WI38 (cell line): ENCODE results near the gene BIN1.

ENCODE experiments used
- H3K4me3 ChIP-seq: 2 replicates; pipeline ENCODE4 v1.5.1; 2011; ENCODE audit warnings: low read depth, mild to moderate bottlenecking, control low read depth, low read length
- CTCF ChIP-seq: IDR thresholded peaks from 2 replicates; pipeline ENCODE4 v1.5.1; 2012; ENCODE audit warnings: low read depth, mild to moderate bottlenecking, control low read depth, low read length

Gene BIN1

GRCh38 chr2:127108090-127108523 lies 1.2 kb upstream of the BIN1 start:
- H3K4me3 ChIP-seq: no peak overlapping the region
- no peak for TF ChIP-seq CTCF

GRCh38 chr2:127107622-127107999 lies 657 bp upstream of the BIN1 start:
- H3K4me3 ChIP-seq: peak overlapping the region; percentile 82
- no peak for TF ChIP-seq CTCF

- peak overlapping the region; percentile 82 for H3K4me3 ChIP-seq
- no peak for TF ChIP-seq CTCF
These were observed 430 bp downstream of the BIN1 start for GRCh38 chr2:127106457-127106990.

GRCh38 chr2:127105656-127106456 lies 1.1 kb downstream of the BIN1 start:
- no peak for TF ChIP-seq CTCF
- H3K4me3 ChIP-seq: peak overlapping the region; percentile 82

- peak overlapping the region; percentile 82 for H3K4me3 ChIP-seq
- TF ChIP-seq CTCF: no peak
These were observed 1.9 kb downstream of the BIN1 start for GRCh38 chr2:127104881-127105655.

GRCh38 chr2:127104166-127104660 lies 2.7 kb downstream of the BIN1 start:
- H3K4me3 ChIP-seq: no peak overlapping the region
- no peak for TF ChIP-seq CTCF
